Spleen (tissue), 11 donors: ENCODE data around the gene KSR1. TPM values are rescaled to one million over a fixed set of nuclear protein-coding genes. Genes with fewer than 3 reads are reported as not detected.

ENCODE experiments used
- DNase-seq: peaks from one replicate; pipeline ENCODE4 v3.0.0-alpha.2; 2020
- H3K27ac ChIP-seq, 8 donors: fragments of 200-600 bp; sonication (generic) in 7 of 8; 1 replicate in 4 of 8; 2 replicates in 4 of 8; pipeline versions ENCODE4 v1.5.0 to v1.8.0; 2016 to 2021; ENCODE audit warnings: inconsistent platforms in 4 of 8, mild to moderate bottlenecking in 4 of 8, moderate library complexity in 1 of 8
- H3K27me3 ChIP-seq, 7 donors: fragments of 200-600 bp; sonication (generic) in 6 of 7; replicated peaks in 1 of 7; 1 replicate in 4 of 7; 2 replicates in 3 of 7; pipeline versions ENCODE4 v1.5.0 to v1.8.0; 2016 to 2021; ENCODE audit warnings: inconsistent platforms in 3 of 7, mild to moderate bottlenecking in 1 of 7
- H3K36me3 ChIP-seq, 6 donors: fragments of 200-600 bp; sonication (generic) in 5 of 6; 1 replicate in 4 of 6; 2 replicates in 2 of 6; pipeline versions ENCODE4 v1.5.0 to v1.8.0; 2016 to 2021; ENCODE audit warnings: inconsistent platforms in 2 of 6
- H3K4me1 ChIP-seq, 6 donors: fragments of 200-600 bp; sonication (generic) in 5 of 6; 1 replicate in 3 of 6; 2 replicates in 3 of 6; pipeline versions ENCODE4 v1.5.0 to v1.8.0; 2016 to 2021; ENCODE audit warnings: inconsistent platforms in 3 of 6
- H3K4me3 ChIP-seq, 8 donors: fragments of 200-600 bp; sonication (generic) in 7 of 8; 1 replicate in 4 of 8; 2 replicates in 4 of 8; pipeline versions ENCODE4 v1.5.0 to v1.8.0; 2016 to 2021; ENCODE audit warnings: inconsistent platforms in 4 of 8, mild to moderate bottlenecking in 4 of 8, moderate library complexity in 2 of 8
- H3K9me3 ChIP-seq, 8 donors: fragments of 200-600 bp; sonication (generic) in 7 of 8; 1 replicate in 4 of 8; 2 replicates in 4 of 8; pipeline versions ENCODE4 v1.5.0 to v1.8.0; 2016 to 2021; ENCODE audit warnings: inconsistent platforms in 4 of 8
- CTCF ChIP-seq, 11 experiments: fragments of 200-600 bp in 7 of 11; fragments of 450-650 bp in 4 of 11; sonication (generic) in 4 of 11; IDR thresholded peaks in 8 of 11; conservative IDR thresholded peaks in 3 of 11; 1 replicate in 7 of 11; 2 replicates in 4 of 11; pipeline versions ENCODE4 v1.4.0 to v1.8.0; 2016 to 2021; ENCODE audit warnings: antibody characterized with exemption in 11 of 11, inconsistent platforms in 4 of 11, mild to moderate bottlenecking in 1 of 11
- POLR2A ChIP-seq, 3 donors: fragments of 450-650 bp; IDR thresholded peaks; one replicate each; pipeline ENCODE4 v1.5.1; 2017; ENCODE audit warnings: antibody characterized with exemption in 3 of 3, mild to moderate bottlenecking in 1 of 3
- POLR2AphosphoS5 ChIP-seq, 3 donors: sonication (generic); formaldehyde crosslinking; IDR thresholded peaks; one replicate each; pipeline ENCODE4 v1.5.1; 2017; ENCODE audit warnings: antibody characterized with exemption in 3 of 3
- WGBS, 5 donors: extraction: QIAGEN DNeasy Blood & Tissue Kit in 3 of 5; methylation state at CpG; one replicate each; pipeline versions ENCODE4 v1.1.5 to v1.1.7; 2013 to 2018; 5-methylcytosine and 5-hydroxymethylcytosine counted together
- intact Hi-C: fragments of 100-400 bp; cut with DNase I; formaldehyde crosslinking; loops from one replicate; pipeline ENCODE4 v1.15.0; 2023; ENCODE audit warnings: low total_unique reads
- polyA plus RNA-seq, 3 donors: library from polyadenylated mRNA; stranded (reverse); fragments of 200-250 nt; gene quantifications; one replicate each; pipeline ENCODE4 v1.2.1, GENCODE V29; 2013
- total RNA-seq, 7 donors: library from RNA; depleted of rRNA in 3 of 7; stranded (reverse); fragments of >200 nt in 3 of 7; fragmentation: NEBNext Ultra II Directional in 4 of 7; extraction: Animal tissue kit (Norgen Biotek cat#: 25700) in 4 of 7; gene quantifications; one replicate each; pipeline versions ENCODE4 v1.1.0 to v1.2.1, GENCODE V29; 2016 to 2021
- donor health status: healthy with polysubstance abuse.
- donor health status: DM: no; HTN: no; CAD: no; lungs with moderate emphysema.
- donor health status: DM: no; HTN: no; CAD: no.
- donor health status: Bipolar disorder and iron deficiency.
- donor health status: healthy.
- donor health status: DM: no; HTN: no; CAD: no.
- donor health status: DM: yes; HTN: yes; CAD: no.

The KSR1 gene
- total and polyA plus RNA-seq, 10 donors = 6.4 to 100 (median 46.0) TPM

GRCh38 chr17:27466376-27466742 lies 10.1 kb downstream of the KSR1 start:
- Histone ChIP-seq H3K27me3 (no peaks in the 10 kb centered on the region), H3K27ac (peak overlapping the region in 6 of 8 donors; percentile 13 to 71 (median 54)), H3K9me3 (no peaks in the 10 kb centered on the region), H3K36me3 (no peaks in the 10 kb centered on the region), H3K4me1 (peaks cover 4 to 71% (median 46%) of the 10 kb centered on the region in 6 donors), H3K4me3 (peak overlapping the region in 1 of 8 donors; percentile 23)
- DNase-seq = no peak
- 11 to 23% (median 15%) methylated on average over 3 of the region's 3 CpGs for WGBS, 5 donors
- intact Hi-C loops = no loop called here
- TF ChIP-seq POLR2AphosphoS5 (IDR thresholded peaks at IDR 0.05) = peak in 1 of 3 donors; percentile 18
- no peak for TF ChIP-seq POLR2A (IDR thresholded peaks at IDR 0.05)

- WGBS, 5 donors = 26 to 40% (median 32%) methylated on average over 13 of the region's 13 CpGs
- peaks cover 9 to 71% (median 48%) of the 10 kb centered on the region in 6 donors for H3K4me1 ChIP-seq
- no peaks in the 10 kb centered on the region for H3K27me3 ChIP-seq
- no peaks in the 10 kb centered on the region for H3K36me3 ChIP-seq
- no peaks in the 10 kb centered on the region for H3K9me3 ChIP-seq
- H3K4me3 ChIP-seq = peak overlapping the region in 1 of 8 donors; percentile 23
- no peak for DNase-seq
- peak overlapping the region in 6 of 8 donors; percentile 13 to 71 (median 54) for H3K27ac ChIP-seq
- intact Hi-C loops = no loop called here
- TF ChIP-seq POLR2A (IDR thresholded peaks at IDR 0.05) (no peak), CTCF (IDR thresholded peaks at IDR 0.05 in 8 of 11, conservative IDR thresholded peaks at IDR 0.05 in 3 of 11) (no peak), POLR2AphosphoS5 (IDR thresholded peaks at IDR 0.05) (no peak)
Observed at GRCh38 chr17:27466743-27467375, 10.6 kb downstream of the KSR1 start.

DNA sequence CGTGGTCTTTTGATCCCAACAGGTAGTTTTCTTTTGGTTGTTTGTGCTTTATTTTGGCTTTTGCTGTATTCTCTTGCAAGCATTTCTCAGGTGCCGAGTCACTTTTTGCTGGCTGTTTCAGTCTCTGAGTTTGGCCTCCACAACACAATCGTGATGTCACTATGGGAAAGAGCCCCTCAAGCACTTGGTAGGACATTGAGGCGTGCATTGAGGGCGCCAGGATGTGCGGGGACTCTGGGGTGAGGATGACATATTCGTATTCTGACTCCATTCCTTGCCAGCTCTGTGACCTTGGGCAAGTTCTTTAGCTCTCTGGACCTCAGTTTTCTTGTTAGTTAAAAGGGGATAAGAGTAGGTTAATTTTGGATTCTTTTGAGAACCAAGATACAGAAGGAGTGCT lies 13.0 kb downstream of the KSR1 start:
- 65 to 87% (median 78%) methylated on average over 7 of the region's 7 CpGs for WGBS, 5 donors
- no peak for TF ChIP-seq CTCF (IDR thresholded peaks at IDR 0.05 in 8 of 11, conservative IDR thresholded peaks at IDR 0.05 in 3 of 11)
- TF ChIP-seq POLR2AphosphoS5 (IDR thresholded peaks at IDR 0.05) = no peak
- no peak for TF ChIP-seq POLR2A (IDR thresholded peaks at IDR 0.05)
- no peak for DNase-seq
- intact Hi-C loops = no loop called here
- Histone ChIP-seq H3K9me3 (no peaks in the 10 kb centered on the region), H3K27ac (no peak overlapping the region), H3K27me3 (no peaks in the 10 kb centered on the region), H3K4me1 (peaks cover 24 to 73% (median 55%) of the 10 kb centered on the region in 6 donors), H3K36me3 (no peaks in the 10 kb centered on the region), H3K4me3 (no peak overlapping the region)

- peaks cover 30 to 84% (median 68%) of the 10 kb centered on the region in 6 donors for H3K4me1 ChIP-seq
- H3K4me3 ChIP-seq = no peak overlapping the region
- H3K9me3 ChIP-seq = no peaks in the 10 kb centered on the region
- 58 to 76% (median 71%) methylated on average over 13 to 14 of the region's 14 CpGs for WGBS, 5 donors
- no peak for DNase-seq
- H3K27ac ChIP-seq = peak overlapping the region in 6 of 8 donors; percentile 14 to 87 (median 44)
- no peak for TF ChIP-seq POLR2AphosphoS5 (IDR thresholded peaks at IDR 0.05)
- TF ChIP-seq CTCF (IDR thresholded peaks at IDR 0.05 in 8 of 11, conservative IDR thresholded peaks at IDR 0.05 in 3 of 11) = no peak
- no peak for TF ChIP-seq POLR2A (IDR thresholded peaks at IDR 0.05)
- no peaks in the 10 kb centered on the region for H3K36me3 ChIP-seq
- intact Hi-C loops = no loop called here
- H3K27me3 ChIP-seq = no peaks in the 10 kb centered on the region
Observed at GRCh38 chr17:27471321-27472269, 15.3 kb downstream of the KSR1 start.
